ENCODE data around the gene MRNIP. TPM values are rescaled to one million over a fixed set of nuclear protein-coding genes. Genes with fewer than 3 reads are reported as not detected.

The MRNIP gene
- total and polyA plus RNA-seq, 8 donors: 8.0 to 46.0 (median 27.1) TPM

DNA sequence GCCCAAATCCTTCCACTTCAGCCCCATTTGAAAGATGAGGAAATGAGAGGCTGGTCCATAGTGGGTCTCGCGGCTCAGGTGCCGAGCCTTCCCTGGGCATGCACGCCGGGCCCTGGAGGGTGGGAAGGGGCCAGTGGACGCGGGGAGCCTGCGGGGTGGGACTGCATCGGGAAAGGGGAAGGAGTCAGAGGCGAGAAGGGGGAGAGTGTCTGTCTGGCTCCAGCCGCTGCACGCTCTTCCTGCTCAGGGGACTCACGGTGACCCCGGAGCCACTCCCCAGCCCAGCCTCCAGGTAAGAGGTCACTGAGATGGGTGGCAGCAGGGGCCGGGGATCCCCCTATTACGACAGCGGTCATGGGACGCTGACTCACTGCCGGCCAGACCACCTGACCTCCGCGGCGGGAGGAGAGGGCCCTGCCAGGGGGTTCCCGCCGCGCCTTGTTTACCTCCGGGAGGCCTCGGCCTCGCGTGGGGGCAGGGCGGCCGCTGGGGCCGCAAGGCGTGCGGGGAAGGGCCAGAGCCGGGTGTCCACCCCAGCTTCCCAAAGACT lies 39.8 kb downstream of the MRNIP start:
- peak overlapping the region; percentile 65 to 100 (median 90) for H3K4me3 ChIP-seq
- DNase-seq: peak; percentile 98
- peaks cover 56 to 65% (median 62%) of the 10 kb centered on the region in 4 donors for H3K4me1 ChIP-seq
- H3K27me3 ChIP-seq: no peaks in the 10 kb centered on the region
- TF ChIP-seq POLR2AphosphoS5 (IDR thresholded peaks at IDR 0.05) (peak; percentile 90 to 94 (median 93)), EP300 (IDR thresholded peaks at IDR 0.05) (peak; percentile 85), POLR2A (IDR thresholded peaks at IDR 0.05) (no peak)
- peaks cover 5 to 26% (median 24%) of the 10 kb centered on the region in 4 donors for H3K36me3 ChIP-seq
- peak overlapping the region; percentile 91 to 100 (median 99) for H3K27ac ChIP-seq
- no peaks in the 10 kb centered on the region for H3K9me3 ChIP-seq
- intact Hi-C loops (cut with DNase I; ENCODE audit: low total_unique reads): no loop called here
- 0 to 5% (median 1%) methylated on average over 18 to 35 of the region's 35 CpGs for WGBS, 5 donors

- 37 to 56% (median 49%) methylated on average over 12 to 14 of the region's 14 CpGs for WGBS, 5 donors
- H3K4me3 ChIP-seq: peak overlapping the region; percentile 65 to 100 (median 90)
- H3K9me3 ChIP-seq: no peaks in the 10 kb centered on the region
- no peak for DNase-seq
- TF ChIP-seq EP300 (IDR thresholded peaks at IDR 0.05): no peak
- TF ChIP-seq POLR2AphosphoS5 (IDR thresholded peaks at IDR 0.05): peak in 1 of 3 donors; percentile 35
- no peaks in the 10 kb centered on the region for H3K27me3 ChIP-seq
- H3K4me1 ChIP-seq: peaks cover 49 to 57% (median 55%) of the 10 kb centered on the region in 4 donors
- H3K27ac ChIP-seq: peak overlapping the region; percentile 91 to 100 (median 99)
- intact Hi-C loops (cut with DNase I; ENCODE audit: low total_unique reads): no loop called here
- peaks cover 0 to 25% (median 21%) of the 10 kb centered on the region in 4 donors for H3K36me3 ChIP-seq
Measured at GRCh38 chr5:179817890-179818745, 40.5 kb downstream of the MRNIP start.

DNA sequence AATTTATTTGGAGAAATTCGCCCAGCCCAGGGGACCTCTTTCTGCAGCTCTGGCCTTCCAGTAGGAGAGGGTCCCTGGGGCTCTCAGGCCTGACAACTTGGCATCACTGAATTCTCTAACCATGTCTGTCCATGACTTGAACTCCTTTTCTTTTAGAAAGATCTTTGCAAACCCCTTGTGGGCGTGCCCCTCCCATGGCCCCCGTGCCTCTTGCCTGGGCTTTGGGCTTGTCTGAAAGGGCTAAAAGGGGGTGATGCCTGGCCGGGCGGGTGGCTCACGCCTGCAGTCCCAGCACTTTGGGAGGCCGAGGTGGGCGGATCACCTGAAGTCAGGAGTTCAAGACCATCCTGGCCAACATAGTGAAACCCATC lies 41.2 kb downstream of the MRNIP start:
- peaks cover 0 to 25% (median 20%) of the 10 kb centered on the region in 4 donors for H3K36me3 ChIP-seq
- no peaks in the 10 kb centered on the region for H3K9me3 ChIP-seq
- intact Hi-C loops (cut with DNase I; ENCODE audit: low total_unique reads): no loop called here
- H3K27ac ChIP-seq: peak overlapping the region; percentile 3 to 100 (median 91)
- H3K4me3 ChIP-seq: peak overlapping the region; percentile 46 to 56 (median 54)
- no peak for DNase-seq
- WGBS, 5 donors: 79 to 85% (median 83%) methylated on average over 8 of the region's 8 CpGs
- TF ChIP-seq POLR2AphosphoS5 (IDR thresholded peaks at IDR 0.05) (no peak), POLR2A (IDR thresholded peaks at IDR 0.05) (no peak), EP300 (IDR thresholded peaks at IDR 0.05) (no peak)
- TF ChIP-seq, protein P1, sequence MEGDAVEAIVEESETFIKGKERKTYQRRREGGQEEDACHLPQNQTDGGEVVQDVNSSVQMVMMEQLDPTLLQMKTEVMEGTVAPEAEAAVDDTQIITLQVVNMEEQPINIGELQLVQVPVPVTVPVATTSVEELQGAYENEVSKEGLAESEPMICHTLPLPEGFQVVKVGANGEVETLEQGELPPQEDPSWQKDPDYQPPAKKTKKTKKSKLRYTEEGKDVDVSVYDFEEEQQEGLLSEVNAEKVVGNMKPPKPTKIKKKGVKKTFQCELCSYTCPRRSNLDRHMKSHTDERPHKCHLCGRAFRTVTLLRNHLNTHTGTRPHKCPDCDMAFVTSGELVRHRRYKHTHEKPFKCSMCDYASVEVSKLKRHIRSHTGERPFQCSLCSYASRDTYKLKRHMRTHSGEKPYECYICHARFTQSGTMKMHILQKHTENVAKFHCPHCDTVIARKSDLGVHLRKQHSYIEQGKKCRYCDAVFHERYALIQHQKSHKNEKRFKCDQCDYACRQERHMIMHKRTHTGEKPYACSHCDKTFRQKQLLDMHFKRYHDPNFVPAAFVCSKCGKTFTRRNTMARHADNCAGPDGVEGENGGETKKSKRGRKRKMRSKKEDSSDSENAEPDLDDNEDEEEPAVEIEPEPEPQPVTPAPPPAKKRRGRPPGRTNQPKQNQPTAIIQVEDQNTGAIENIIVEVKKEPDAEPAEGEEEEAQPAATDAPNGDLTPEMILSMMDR (IDR thresholded peaks at IDR 0.05): no peak
- no peaks in the 10 kb centered on the region for H3K27me3 ChIP-seq
- peaks cover 43 to 51% (median 49%) of the 10 kb centered on the region in 4 donors for H3K4me1 ChIP-seq

DNA sequence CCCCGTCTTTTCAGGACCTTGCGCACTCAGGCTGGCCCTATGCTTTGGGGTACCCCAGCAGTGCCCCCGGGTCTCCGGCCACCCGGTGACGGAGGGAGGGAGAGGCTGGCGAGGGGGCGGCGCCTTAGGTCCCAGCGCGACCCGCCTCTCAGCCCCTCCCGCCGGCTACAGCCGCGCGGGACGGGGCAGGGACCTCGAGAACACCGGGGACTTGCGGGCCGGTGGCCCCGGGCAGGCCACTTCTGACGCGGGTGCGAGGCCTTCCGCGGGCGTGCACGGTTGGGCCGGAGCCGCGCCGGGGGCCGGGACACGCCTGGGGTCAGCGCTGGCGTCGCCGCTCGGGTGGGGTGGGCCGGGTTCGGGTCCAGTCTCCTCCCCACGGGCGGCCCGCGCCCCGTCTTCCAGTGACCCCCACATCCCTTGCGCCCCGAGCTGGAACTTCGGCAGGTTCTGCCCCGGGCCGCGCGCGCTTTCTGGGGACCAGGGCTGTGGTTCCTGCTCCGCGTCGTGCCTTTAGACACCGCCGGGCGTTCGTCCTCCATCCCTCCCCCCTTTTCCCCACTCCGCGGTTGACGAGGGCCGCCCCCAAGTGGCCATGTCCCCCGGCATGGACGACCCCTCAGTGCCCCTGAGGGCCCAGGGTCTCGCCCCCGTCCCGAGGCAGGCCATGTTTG lies 41.7 kb downstream of the MRNIP start:
- H3K9me3 ChIP-seq: no peaks in the 10 kb centered on the region
- 1 to 4% (median 2%) methylated on average over 18 to 72 of the region's 72 CpGs for WGBS, 5 donors
- H3K27ac ChIP-seq: peak overlapping the region; percentile 23 to 100 (median 91)
- peak in 1 of 2 donors; percentile 74 for DNase-seq
- peaks cover 0 to 27% (median 22%) of the 10 kb centered on the region in 4 donors for H3K36me3 ChIP-seq
- no peaks in the 10 kb centered on the region for H3K27me3 ChIP-seq
- peak overlapping the region; percentile 46 to 56 (median 54) for H3K4me3 ChIP-seq
- intact Hi-C loops (cut with DNase I; ENCODE audit: low total_unique reads): no loop called here
- no peak for TF ChIP-seq POLR2A (IDR thresholded peaks at IDR 0.05)
- TF ChIP-seq EP300 (IDR thresholded peaks at IDR 0.05): no peak
- TF ChIP-seq, protein P1 (IDR thresholded peaks at IDR 0.05): no peak
- peaks cover 38 to 46% (median 44%) of the 10 kb centered on the region in 4 donors for H3K4me1 ChIP-seq

- H3K4me3 ChIP-seq: peak overlapping the region; percentile 46 to 56 (median 54)
Measured at GRCh38 chr5:179816401-179816795, 42.2 kb downstream of the MRNIP start.

More at GRCh38 chr5:179816401-179816795, 42.2 kb downstream of the MRNIP start:
- H3K27me3 ChIP-seq: no peaks in the 10 kb centered on the region
- peak overlapping the region in 4 of 5 donors; percentile 67 to 100 (median 95) for H3K27ac ChIP-seq
- H3K9me3 ChIP-seq: no peaks in the 10 kb centered on the region
- TF ChIP-seq POLR2A (IDR thresholded peaks at IDR 0.05) (no peak), POLR2AphosphoS5 (IDR thresholded peaks at IDR 0.05) (no peak), EP300 (IDR thresholded peaks at IDR 0.05) (no peak)
- TF ChIP-seq, protein P1 (IDR thresholded peaks at IDR 0.05): no peak
- no peak for DNase-seq
- peaks cover 38 to 42% (median 42%) of the 10 kb centered on the region in 4 donors for H3K4me1 ChIP-seq
- H3K36me3 ChIP-seq: peaks cover 0 to 28% (median 22%) of the 10 kb centered on the region in 4 donors
- 60 to 66% (median 63%) methylated on average over 21 to 23 of the region's 23 CpGs for WGBS, 5 donors
- intact Hi-C loops (cut with DNase I; ENCODE audit: low total_unique reads): no loop called here
